Measurements from ENCODE around the gene BMP7.

Gene BMP7

GRCh38 chr20:57225830-57226229, 40.6 kb downstream of the BMP7 start:
- DNase-seq (ENCODE audit: low read depth) = no peak

GRCh38 chr20:57225197-57225733, 41.2 kb downstream of the BMP7 start:
- DNase-seq (ENCODE audit: low read depth) = no peak

- no peak for DNase-seq (ENCODE audit: low read depth)
Measured at GRCh38 chr20:57224641-57225138, 41.8 kb downstream of the BMP7 start.

- no peak for DNase-seq (ENCODE audit: low read depth)
Measured at GRCh38 chr20:57223648-57224489, 42.6 kb downstream of the BMP7 start.

GRCh38 chr20:57222631-57222950, 43.9 kb downstream of the BMP7 start:
- DNase-seq (ENCODE audit: low read depth) = no peak

- DNase-seq (ENCODE audit: low read depth) = no peak
Measured at GRCh38 chr20:57221916-57222630, 44.4 kb downstream of the BMP7 start.

- DNase-seq (ENCODE audit: low read depth) = peak; percentile 7
Measured at GRCh38 chr20:57220337-57221145, 45.9 kb downstream of the BMP7 start.

- no peak for DNase-seq (ENCODE audit: low read depth)
Measured at GRCh38 chr20:57219071-57219677, 47.3 kb downstream of the BMP7 start.

- DNase-seq (ENCODE audit: low read depth) = no peak
Measured at GRCh38 chr20:57218489-57218888, 48.0 kb downstream of the BMP7 start.

- no peak for DNase-seq (ENCODE audit: low read depth)
Measured at GRCh38 chr20:57217802-57218201, 48.6 kb downstream of the BMP7 start.

- DNase-seq (ENCODE audit: low read depth) = no peak
Measured at GRCh38 chr20:57216669-57217068, 49.8 kb downstream of the BMP7 start.

- DNase-seq (ENCODE audit: low read depth) = no peak
Measured at GRCh38 chr20:57215826-57216471, 50.5 kb downstream of the BMP7 start.

GRCh38 chr20:57215426-57215825, 51.0 kb downstream of the BMP7 start:
- DNase-seq (ENCODE audit: low read depth) = no peak

- no peak for DNase-seq (ENCODE audit: low read depth)
Measured at GRCh38 chr20:57214948-57215347, 51.5 kb downstream of the BMP7 start.

- no peak for DNase-seq (ENCODE audit: low read depth)
Measured at GRCh38 chr20:57214427-57214826, 52.0 kb downstream of the BMP7 start.

GRCh38 chr20:57213924-57214323, 52.5 kb downstream of the BMP7 start:
- DNase-seq (ENCODE audit: low read depth) = no peak

GRCh38 chr20:57213291-57213690, 53.1 kb downstream of the BMP7 start:
- DNase-seq (ENCODE audit: low read depth) = no peak

GRCh38 chr20:57212534-57213276, 53.7 kb downstream of the BMP7 start:
- DNase-seq (ENCODE audit: low read depth) = peak; percentile 47

- no peak for DNase-seq (ENCODE audit: low read depth)
Measured at GRCh38 chr20:57211908-57212533, 54.4 kb downstream of the BMP7 start.

GRCh38 chr20:57211406-57211805, 55.0 kb downstream of the BMP7 start:
- no peak for DNase-seq (ENCODE audit: low read depth)

All from fibroblast of gingiva (primary cell).